Panc1 (cell line): Measurements from ENCODE around the gene TOM1L1. TPM values are rescaled to one million over a fixed set of nuclear protein-coding genes. Genes with fewer than 3 reads are reported as not detected.

Experiments
- ATAC-seq: fragments of 200-7000 bp; cut with Tn5 transposase; 2 replicates; pipeline ENCODE4 v1.9.1; 2020; ENCODE audit warnings: mild to moderate bottlenecking, moderate library complexity
- BruUV-seq: library from RNA; stranded (reverse); fragments of 400-500 nt; replicated peaks from 2 replicates; lab custom pipeline; 2021; lab: Mats Ljungman, UMichigan
- CTCF ChIA-PET: fragments of 300-600 bp; sonication (Branson Sonifier 250); formaldehyde crosslinking; loops from one replicate; lab custom pipeline; 2022; ENCODE audit warnings: antibody characterized with exemption; lab: Charles Lee
- POLR2A ChIA-PET: fragments of 300-600 bp; sonication (Branson Sonifier 250); formaldehyde crosslinking; loops from one replicate; lab custom pipeline; 2022; ENCODE audit warnings: antibody characterized with exemption; lab: Charles Lee
- DNase-seq: peaks from one replicate; pipeline ENCODE4 v3.0.0-alpha.2; 2010; ENCODE audit warnings: low read depth, low spot score
- H3K27ac ChIP-seq: 2 replicates; pipeline ENCODE4 v1.5.1; 2011; ENCODE audit warnings: mild to moderate bottlenecking, low read length, inconsistent platforms
- H3K27me3 ChIP-seq: fragments of 200-500 bp; sonication (Bioruptor generic); 2 replicates; pipeline ENCODE4 v1.6.0; 2014; ENCODE audit warnings: low read length, inconsistent platforms; ENCODE audit not compliant: control insufficient read depth, insufficient read depth
- H3K36me3 ChIP-seq: fragments of 200-500 bp; sonication (Bioruptor generic); 2 replicates; pipeline ENCODE4 v1.5.1; 2014; ENCODE audit warnings: inconsistent platforms, mild to moderate bottlenecking, low read length, moderate library complexity; ENCODE audit not compliant: control insufficient read depth, insufficient read depth
- H3K4me1 ChIP-seq: 2 replicates; pipeline ENCODE4 v1.5.1; 2011; ENCODE audit warnings: inconsistent platforms, mild to moderate bottlenecking, low read length, moderate library complexity; ENCODE audit not compliant: control insufficient read depth, insufficient read depth
- H3K4me3 ChIP-seq, 2 experiments: 2 replicates each; pipeline ENCODE4 v1.5.1; 2011 to 2012; ENCODE audit warnings: low read depth in 2 of 2, low read length in 2 of 2, mild to moderate bottlenecking in 2 of 2, inconsistent platforms in 1 of 2, moderate library complexity in 1 of 2
- H3K9me3 ChIP-seq: fragments of 200-500 bp; sonication (Bioruptor generic); 2 replicates; pipeline ENCODE4 v1.5.1; 2014; ENCODE audit warnings: low read depth, mild to moderate bottlenecking, inconsistent platforms, low read length, moderate library complexity; ENCODE audit not compliant: control insufficient read depth, insufficient read depth
- CTCF ChIP-seq: fragments of 450-650 bp; IDR thresholded peaks from 2 replicates; pipeline ENCODE4 v1.5.1; 2017; ENCODE audit warnings: mild to moderate bottlenecking
- POLR2AphosphoS5 ChIP-seq: IDR thresholded peaks from 2 replicates; pipeline ENCODE4 v1.6.1; 2012; ENCODE audit warnings: mild to moderate bottlenecking, low read depth, low read length, moderate library complexity
- REST ChIP-seq, 2 experiments: IDR thresholded peaks; 2 replicates each; pipeline ENCODE4 v1.6.1; 2011 to 2012; ENCODE audit warnings: low read depth in 2 of 2, control low read depth in 1 of 2, low read length in 1 of 2, mild to moderate bottlenecking in 1 of 2, moderate library complexity in 1 of 2; ENCODE audit not compliant: insufficient read depth in 1 of 2
- SIN3A ChIP-seq: IDR thresholded peaks from 2 replicates; pipeline ENCODE4 v1.6.1; 2012; ENCODE audit warnings: low read depth, mild to moderate bottlenecking, low read length, moderate library complexity, borderline replicate concordance; ENCODE audit not compliant: insufficient read depth
- TCF7L2 ChIP-seq: IDR thresholded peaks from 2 replicates; pipeline ENCODE4 v1.6.1; 2011; ENCODE audit warnings: mild to moderate bottlenecking, low read depth, low read length, inconsistent platforms
- in situ Hi-C: cut with HindIII; loops from 2 replicates; pipeline ENCODE4 v1.10.0; 2016; ENCODE audit warnings: low sequenced_read_pairs, low pct_unique_long_range_greater_than_20kb
- intact Hi-C: fragments of 100-400 bp; cut with micrococcal nuclease; formaldehyde crosslinking; loops from one replicate; pipeline ENCODE4 v1.10.0; 2022; ENCODE audit not compliant: unreplicated experiment
- total RNA-seq: library from RNA; stranded (reverse); gene quantifications from one replicate; pipeline ENCODE4 v1.2.1, GENCODE V29; 2021; ENCODE audit not compliant: unreplicated experiment

Gene TOM1L1
- total RNA-seq, 1 experiment from 2014 or later = 53.9 TPM

DNA sequence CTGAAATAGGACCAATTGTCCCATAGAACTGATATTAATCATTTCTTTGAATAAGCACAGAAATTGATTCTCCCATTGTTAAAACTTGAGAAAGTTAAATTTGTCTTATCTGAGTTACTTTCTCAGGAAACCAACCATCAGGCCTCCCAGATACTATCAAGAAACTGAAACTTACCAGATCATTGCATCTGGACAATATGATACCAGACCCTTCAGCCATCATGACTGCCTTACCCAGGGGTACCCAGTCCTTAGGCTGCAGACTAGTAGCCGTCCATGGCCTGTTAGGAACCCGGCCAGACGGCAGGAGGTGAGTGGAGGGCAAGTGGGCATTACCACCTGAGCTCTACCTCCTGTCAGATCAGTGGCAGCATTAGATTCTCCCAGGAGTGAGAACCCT is 75.7 kb downstream of the TOM1L1 start:
- Histone ChIP-seq H3K27ac (no peak overlapping the region), H3K9me3 (peaks cover 22% of the 10 kb centered on the region), H3K4me1 (peaks cover 8% of the 10 kb centered on the region; the same call in 1 of the 2 replicates), H3K4me3 (no peak overlapping the region), H3K27me3 (no peaks in the 10 kb centered on the region), H3K36me3 (no peaks in the 10 kb centered on the region)
- no TSS peak for BruUV-seq
- no peak for TF ChIP-seq POLR2AphosphoS5
- TF ChIP-seq REST (IDR thresholded peaks at IDR 0.05; ENCODE audit: insufficient read depth in 1 of 2, low read depth in 2 of 2, low read length in 1 of 2) = no peak
- TF ChIP-seq CTCF = no peak
- no peak for TF ChIP-seq TCF7L2
- TF ChIP-seq SIN3A = no peak
- DNase-seq (no peak), ATAC-seq (no peak)
- ChIA-PET POLR2A (no interaction called here), CTCF (no interaction called here)
- in situ Hi-C loops = no loop called here
- intact Hi-C loops = no loop called here

DNA sequence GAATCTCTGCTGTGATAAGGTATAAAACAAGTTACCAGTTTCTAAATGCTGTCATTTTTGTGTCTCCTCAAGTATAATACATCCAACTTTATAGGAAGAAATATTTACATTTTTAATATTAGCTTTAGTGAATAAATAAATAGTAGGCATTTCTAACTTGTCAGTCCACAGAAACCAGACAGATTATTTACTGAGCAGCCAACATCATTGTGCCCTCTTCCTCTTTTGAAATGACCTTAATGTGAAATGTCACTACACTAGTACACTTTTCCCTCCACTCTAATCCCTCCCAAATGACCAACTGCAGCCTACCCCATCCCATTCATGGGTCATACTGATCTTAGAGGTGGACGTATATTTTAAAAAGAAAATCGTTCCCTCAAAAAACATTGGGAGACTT is 77.1 kb downstream of the TOM1L1 start:
- Histone ChIP-seq H3K27me3 (no peaks in the 10 kb centered on the region), H3K36me3 (no peaks in the 10 kb centered on the region), H3K27ac (no peak overlapping the region), H3K4me3 (no peak overlapping the region), H3K9me3 (peaks cover 23% of the 10 kb centered on the region), H3K4me1 (peaks cover 5% of the 10 kb centered on the region; the same call in 1 of the 2 replicates)
- no peak for TF ChIP-seq SIN3A
- no peak for TF ChIP-seq POLR2AphosphoS5
- TF ChIP-seq CTCF = no peak
- TF ChIP-seq REST (IDR thresholded peaks at IDR 0.05; ENCODE audit: insufficient read depth in 1 of 2, low read depth in 2 of 2, low read length in 1 of 2) = no peak
- TF ChIP-seq TCF7L2 = no peak
- no TSS peak for BruUV-seq
- ATAC-seq = no peak
- ChIA-PET CTCF (no interaction called here), POLR2A (no interaction called here)
- intact Hi-C loops = no loop called here
- DNase-seq = no peak
- in situ Hi-C loops = no loop called here
